ENCODE results near the gene ADGRB3.

DNA sequence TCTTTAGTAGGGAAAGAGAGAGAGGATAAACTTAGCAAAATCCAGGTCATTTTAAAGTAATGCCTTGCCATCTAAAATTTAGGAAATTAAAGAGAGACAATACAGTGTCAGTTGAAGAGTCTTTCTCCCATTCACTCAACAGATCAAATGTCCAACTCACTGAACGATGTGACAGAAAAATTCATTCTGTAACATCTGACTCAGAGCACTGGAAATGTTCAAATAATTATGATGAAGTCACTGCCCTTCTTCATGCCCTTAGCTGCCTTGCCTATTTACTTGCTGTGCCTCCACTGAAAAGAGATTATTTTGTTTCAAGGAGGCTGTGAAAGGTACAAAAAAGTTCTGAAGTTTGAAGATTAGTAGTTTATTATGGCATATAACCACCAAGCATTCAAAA is 434.8 kb downstream of the ADGRB3 start:
- TF ChIP-seq, protein P1, sequence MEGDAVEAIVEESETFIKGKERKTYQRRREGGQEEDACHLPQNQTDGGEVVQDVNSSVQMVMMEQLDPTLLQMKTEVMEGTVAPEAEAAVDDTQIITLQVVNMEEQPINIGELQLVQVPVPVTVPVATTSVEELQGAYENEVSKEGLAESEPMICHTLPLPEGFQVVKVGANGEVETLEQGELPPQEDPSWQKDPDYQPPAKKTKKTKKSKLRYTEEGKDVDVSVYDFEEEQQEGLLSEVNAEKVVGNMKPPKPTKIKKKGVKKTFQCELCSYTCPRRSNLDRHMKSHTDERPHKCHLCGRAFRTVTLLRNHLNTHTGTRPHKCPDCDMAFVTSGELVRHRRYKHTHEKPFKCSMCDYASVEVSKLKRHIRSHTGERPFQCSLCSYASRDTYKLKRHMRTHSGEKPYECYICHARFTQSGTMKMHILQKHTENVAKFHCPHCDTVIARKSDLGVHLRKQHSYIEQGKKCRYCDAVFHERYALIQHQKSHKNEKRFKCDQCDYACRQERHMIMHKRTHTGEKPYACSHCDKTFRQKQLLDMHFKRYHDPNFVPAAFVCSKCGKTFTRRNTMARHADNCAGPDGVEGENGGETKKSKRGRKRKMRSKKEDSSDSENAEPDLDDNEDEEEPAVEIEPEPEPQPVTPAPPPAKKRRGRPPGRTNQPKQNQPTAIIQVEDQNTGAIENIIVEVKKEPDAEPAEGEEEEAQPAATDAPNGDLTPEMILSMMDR (IDR thresholded peaks at IDR 0.05) = no peak
- TF ChIP-seq POLR2A (IDR thresholded peaks at IDR 0.05) = no peak
